ENCODE data around the gene GAS1.

Gene GAS1

GRCh38 chr9:86943201-86944113, 3.8 kb downstream of the GAS1 start:
- Histone ChIP-seq H3K23ac (ENCODE audit: low read length) (no peak overlapping the region), H4K8ac (ENCODE audit: low read depth, low read length) (no peak overlapping the region), H3K9ac (ENCODE audit: low read length) (no peak overlapping the region), H3K56ac (ENCODE audit: low read length) (no peak overlapping the region), H3K27ac (ENCODE audit: low read depth, low read length) (no peak overlapping the region), H2BK5ac (ENCODE audit: low read length) (no peak overlapping the region), H3K27me3 (ENCODE audit: insufficient read depth, low read length, poor library complexity) (peaks cover 2% of the 10 kb centered on the region), H3K36me3 (ENCODE audit: control insufficient read depth, insufficient read depth, low read length) (no peaks in the 10 kb centered on the region), H3K18ac (ENCODE audit: low read length) (no peak overlapping the region), H3K4me3 (ENCODE audit: low read length) (no peak overlapping the region), H4K5ac (ENCODE audit: low read length) (no peak overlapping the region), H3K4me1 (ENCODE audit: control insufficient read depth, low read depth, low read length) (peaks cover 8% of the 10 kb centered on the region), H3K4ac (ENCODE audit: low read depth, low read length) (no peak overlapping the region), H2AK5ac (ENCODE audit: low read length) (no peak overlapping the region), H3K4me2 (ENCODE audit: low read length) (no peak overlapping the region), H2BK15ac (replicated peaks; ENCODE audit: low read depth) (no peak overlapping the region), H3K79me2 (ENCODE audit: control insufficient read depth, insufficient read depth, low read length) (no peaks in the 10 kb centered on the region), H2BK120ac (ENCODE audit: low read depth, low read length) (no peak overlapping the region), H3K79me1 (ENCODE audit: low read length) (no peaks in the 10 kb centered on the region)
- DNase-seq = no peak
- no CpG with 5 or more reads among the region's 12 CpGs for WGBS (ENCODE audit: extremely low coverage, insufficient coverage, low lambda C conversion rate)

DNA sequence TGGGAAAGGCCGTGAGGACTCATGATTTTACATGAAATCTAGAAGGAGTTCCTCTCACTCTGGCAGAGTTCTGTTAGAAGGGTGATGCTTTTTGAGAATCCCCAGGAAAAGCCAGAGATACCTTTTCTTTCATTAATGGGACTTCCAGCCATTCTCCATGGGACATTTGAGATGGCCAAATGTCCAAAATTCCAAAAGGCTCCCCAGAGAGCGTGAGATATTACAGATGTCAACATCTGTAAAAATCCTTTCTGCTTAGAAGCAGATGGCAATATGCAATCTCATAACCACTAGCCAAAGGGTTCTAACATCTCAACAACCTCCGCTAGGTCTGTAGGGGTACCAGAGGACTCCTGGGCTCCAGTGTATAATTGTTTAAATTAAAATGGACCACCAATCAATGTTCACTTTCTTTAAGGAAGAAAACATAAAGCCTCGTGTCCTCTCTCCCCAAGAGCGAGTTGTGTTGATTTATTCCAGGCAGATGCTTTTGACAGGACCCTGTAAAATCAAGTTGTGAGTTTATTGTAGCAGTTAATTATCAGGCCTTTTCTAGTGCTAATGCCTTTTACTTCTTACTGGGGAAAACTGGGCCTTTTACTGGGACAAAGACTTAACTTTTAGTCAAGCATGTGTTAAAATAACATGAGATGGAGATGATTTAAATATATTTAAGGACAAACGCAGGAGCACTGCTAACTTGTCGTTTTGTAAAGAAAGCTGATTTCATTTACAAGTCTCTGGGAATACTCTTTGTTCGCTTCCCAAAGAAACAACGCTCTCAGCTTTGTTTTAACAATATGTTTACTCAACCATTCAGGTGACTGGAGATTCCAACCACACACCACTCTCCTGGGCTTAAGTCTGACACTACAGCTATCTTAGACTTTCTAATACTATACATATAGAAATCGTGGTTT, 4.8 kb downstream of the GAS1 start:
- no peak overlapping the region for H3K4me2 ChIP-seq (ENCODE audit: low read length)
- WGBS (ENCODE audit: extremely low coverage, insufficient coverage, low lambda C conversion rate) = no CpG with 5 or more reads among the region's 10 CpGs
- H3K79me2 ChIP-seq (ENCODE audit: control insufficient read depth, insufficient read depth, low read length) = no peaks in the 10 kb centered on the region
- H3K79me1 ChIP-seq (ENCODE audit: low read length) = no peaks in the 10 kb centered on the region
- H3K56ac ChIP-seq (ENCODE audit: low read length) = no peak overlapping the region
- H3K27me3 ChIP-seq (ENCODE audit: insufficient read depth, low read length, poor library complexity) = peaks cover 2% of the 10 kb centered on the region
- H4K5ac ChIP-seq (ENCODE audit: low read length) = no peak overlapping the region
- DNase-seq = peak; percentile 6
- H2BK15ac ChIP-seq (replicated peaks; ENCODE audit: low read depth) = no peak overlapping the region
- H3K18ac ChIP-seq (ENCODE audit: low read length) = no peak overlapping the region
- H3K9ac ChIP-seq (ENCODE audit: low read length) = no peak overlapping the region
- H3K4ac ChIP-seq (ENCODE audit: low read depth, low read length) = no peak overlapping the region
- H3K4me3 ChIP-seq (ENCODE audit: low read length) = no peak overlapping the region
- no peaks in the 10 kb centered on the region for H3K36me3 ChIP-seq (ENCODE audit: control insufficient read depth, insufficient read depth, low read length)
- H3K4me1 ChIP-seq (ENCODE audit: control insufficient read depth, low read depth, low read length) = peaks cover 8% of the 10 kb centered on the region
- H2AK5ac ChIP-seq (ENCODE audit: low read length) = no peak overlapping the region
- no peak overlapping the region for H3K27ac ChIP-seq (ENCODE audit: low read depth, low read length)
- H2BK5ac ChIP-seq (ENCODE audit: low read length) = no peak overlapping the region
- H2BK120ac ChIP-seq (ENCODE audit: low read depth, low read length) = no peak overlapping the region
- H3K23ac ChIP-seq (ENCODE audit: low read length) = no peak overlapping the region
- no peak overlapping the region for H4K8ac ChIP-seq (ENCODE audit: low read depth, low read length)

DNA sequence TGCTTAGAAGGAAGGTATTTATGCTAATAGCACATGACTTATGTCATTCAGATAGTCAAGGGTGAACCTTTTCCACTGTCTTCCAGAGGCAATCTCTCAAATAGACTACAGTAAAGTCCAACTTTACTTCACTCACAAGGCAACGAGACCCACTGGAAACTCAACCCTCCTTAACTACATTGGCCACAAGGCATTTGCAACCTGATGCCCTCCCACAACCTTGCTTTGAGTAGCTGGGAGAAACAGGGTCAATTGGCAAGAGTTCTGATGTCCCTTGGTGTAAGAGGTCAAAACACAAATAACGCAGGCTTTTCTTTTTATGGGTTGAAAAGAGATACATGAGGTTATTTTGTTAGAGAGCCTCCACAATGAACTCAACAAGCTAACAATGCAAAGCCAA, 6.1 kb downstream of the GAS1 start:
- no CpG with 5 or more reads among the region's 2 CpGs for WGBS (ENCODE audit: extremely low coverage, insufficient coverage, low lambda C conversion rate)
- Histone ChIP-seq H3K23ac (ENCODE audit: low read length) (no peak overlapping the region), H2BK120ac (ENCODE audit: low read depth, low read length) (no peak overlapping the region), H2BK15ac (replicated peaks; ENCODE audit: low read depth) (no peak overlapping the region), H4K5ac (ENCODE audit: low read length) (no peak overlapping the region), H3K4me3 (ENCODE audit: low read length) (no peak overlapping the region), H3K27me3 (ENCODE audit: insufficient read depth, low read length, poor library complexity) (peaks cover 2% of the 10 kb centered on the region), H2BK5ac (ENCODE audit: low read length) (no peak overlapping the region), H3K36me3 (ENCODE audit: control insufficient read depth, insufficient read depth, low read length) (no peaks in the 10 kb centered on the region), H3K79me1 (ENCODE audit: low read length) (no peaks in the 10 kb centered on the region), H3K27ac (ENCODE audit: low read depth, low read length) (no peak overlapping the region), H3K56ac (ENCODE audit: low read length) (no peak overlapping the region), H4K8ac (ENCODE audit: low read depth, low read length) (no peak overlapping the region), H2AK5ac (ENCODE audit: low read length) (no peak overlapping the region), H3K9ac (ENCODE audit: low read length) (no peak overlapping the region), H3K18ac (ENCODE audit: low read length) (no peak overlapping the region), H3K4me1 (ENCODE audit: control insufficient read depth, low read depth, low read length) (peaks cover 8% of the 10 kb centered on the region), H3K4me2 (ENCODE audit: low read length) (no peak overlapping the region), H3K79me2 (ENCODE audit: control insufficient read depth, insufficient read depth, low read length) (no peaks in the 10 kb centered on the region), H3K4ac (ENCODE audit: low read depth, low read length) (no peak overlapping the region)
- no peak for DNase-seq

GRCh38 chr9:86940774-86941173, 6.5 kb downstream of the GAS1 start:
- WGBS (ENCODE audit: extremely low coverage, insufficient coverage, low lambda C conversion rate) = no CpG with 5 or more reads among the region's 6 CpGs
- Histone ChIP-seq H3K23ac (ENCODE audit: low read length) (no peak overlapping the region), H4K5ac (ENCODE audit: low read length) (no peak overlapping the region), H3K27me3 (ENCODE audit: insufficient read depth, low read length, poor library complexity) (peaks cover 2% of the 10 kb centered on the region), H3K4ac (ENCODE audit: low read depth, low read length) (no peak overlapping the region), H2BK5ac (ENCODE audit: low read length) (no peak overlapping the region), H3K79me1 (ENCODE audit: low read length) (no peaks in the 10 kb centered on the region), H3K9ac (ENCODE audit: low read length) (no peak overlapping the region), H3K18ac (ENCODE audit: low read length) (no peak overlapping the region), H3K56ac (ENCODE audit: low read length) (no peak overlapping the region), H2BK15ac (replicated peaks; ENCODE audit: low read depth) (no peak overlapping the region), H3K27ac (ENCODE audit: low read depth, low read length) (no peak overlapping the region), H2BK120ac (ENCODE audit: low read depth, low read length) (no peak overlapping the region), H3K4me1 (ENCODE audit: control insufficient read depth, low read depth, low read length) (peaks cover 8% of the 10 kb centered on the region), H3K36me3 (ENCODE audit: control insufficient read depth, insufficient read depth, low read length) (no peaks in the 10 kb centered on the region), H4K8ac (ENCODE audit: low read depth, low read length) (no peak overlapping the region), H3K79me2 (ENCODE audit: control insufficient read depth, insufficient read depth, low read length) (no peaks in the 10 kb centered on the region), H3K4me3 (ENCODE audit: low read length) (no peak overlapping the region), H3K4me2 (ENCODE audit: low read length) (no peak overlapping the region), H2AK5ac (ENCODE audit: low read length) (no peak overlapping the region)
- no peak for DNase-seq

GRCh38 chr9:86939891-86940290, 7.4 kb downstream of the GAS1 start:
- no peak for DNase-seq
- no peak overlapping the region for H3K4me3 ChIP-seq (ENCODE audit: low read length)
- H3K9ac ChIP-seq (ENCODE audit: low read length) = no peak overlapping the region
- no peak overlapping the region for H3K18ac ChIP-seq (ENCODE audit: low read length)
- H2BK15ac ChIP-seq (replicated peaks; ENCODE audit: low read depth) = no peak overlapping the region
- peaks cover 6% of the 10 kb centered on the region for H3K4me1 ChIP-seq (ENCODE audit: control insufficient read depth, low read depth, low read length)
- no CpG with 5 or more reads among the region's 1 CpG for WGBS (ENCODE audit: extremely low coverage, insufficient coverage, low lambda C conversion rate)
- no peak overlapping the region for H3K4me2 ChIP-seq (ENCODE audit: low read length)
- H3K79me1 ChIP-seq (ENCODE audit: low read length) = no peaks in the 10 kb centered on the region
- H3K56ac ChIP-seq (ENCODE audit: low read length) = no peak overlapping the region
- no peaks in the 10 kb centered on the region for H3K79me2 ChIP-seq (ENCODE audit: control insufficient read depth, insufficient read depth, low read length)
- peaks cover 2% of the 10 kb centered on the region for H3K27me3 ChIP-seq (ENCODE audit: insufficient read depth, low read length, poor library complexity)
- no peak overlapping the region for H2BK5ac ChIP-seq (ENCODE audit: low read length)
- H3K36me3 ChIP-seq (ENCODE audit: control insufficient read depth, insufficient read depth, low read length) = no peaks in the 10 kb centered on the region
- H3K23ac ChIP-seq (ENCODE audit: low read length) = no peak overlapping the region
- no peak overlapping the region for H2AK5ac ChIP-seq (ENCODE audit: low read length)
- no peak overlapping the region for H3K27ac ChIP-seq (ENCODE audit: low read depth, low read length)
- no peak overlapping the region for H2BK120ac ChIP-seq (ENCODE audit: low read depth, low read length)
- H4K8ac ChIP-seq (ENCODE audit: low read depth, low read length) = no peak overlapping the region
- H4K5ac ChIP-seq (ENCODE audit: low read length) = no peak overlapping the region
- H3K4ac ChIP-seq (ENCODE audit: low read depth, low read length) = no peak overlapping the region

Measured in mesendoderm (in vitro differentiated cells).